ENCODE measurements around the gene SCML1.
A peak's percentile ranks its signal among the peaks of the same experiment; 100 is the strongest.

SCML1 gene, protein sequence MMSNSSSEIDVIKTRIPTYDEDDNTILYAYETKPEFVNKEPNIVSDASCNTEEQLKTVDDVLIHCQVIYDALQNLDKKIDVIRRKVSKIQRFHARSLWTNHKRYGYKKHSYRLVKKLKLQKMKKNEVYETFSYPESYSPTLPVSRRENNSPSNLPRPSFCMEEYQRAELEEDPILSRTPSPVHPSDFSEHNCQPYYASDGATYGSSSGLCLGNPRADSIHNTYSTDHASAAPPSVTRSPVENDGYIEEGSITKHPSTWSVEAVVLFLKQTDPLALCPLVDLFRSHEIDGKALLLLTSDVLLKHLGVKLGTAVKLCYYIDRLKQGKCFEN

DNA sequence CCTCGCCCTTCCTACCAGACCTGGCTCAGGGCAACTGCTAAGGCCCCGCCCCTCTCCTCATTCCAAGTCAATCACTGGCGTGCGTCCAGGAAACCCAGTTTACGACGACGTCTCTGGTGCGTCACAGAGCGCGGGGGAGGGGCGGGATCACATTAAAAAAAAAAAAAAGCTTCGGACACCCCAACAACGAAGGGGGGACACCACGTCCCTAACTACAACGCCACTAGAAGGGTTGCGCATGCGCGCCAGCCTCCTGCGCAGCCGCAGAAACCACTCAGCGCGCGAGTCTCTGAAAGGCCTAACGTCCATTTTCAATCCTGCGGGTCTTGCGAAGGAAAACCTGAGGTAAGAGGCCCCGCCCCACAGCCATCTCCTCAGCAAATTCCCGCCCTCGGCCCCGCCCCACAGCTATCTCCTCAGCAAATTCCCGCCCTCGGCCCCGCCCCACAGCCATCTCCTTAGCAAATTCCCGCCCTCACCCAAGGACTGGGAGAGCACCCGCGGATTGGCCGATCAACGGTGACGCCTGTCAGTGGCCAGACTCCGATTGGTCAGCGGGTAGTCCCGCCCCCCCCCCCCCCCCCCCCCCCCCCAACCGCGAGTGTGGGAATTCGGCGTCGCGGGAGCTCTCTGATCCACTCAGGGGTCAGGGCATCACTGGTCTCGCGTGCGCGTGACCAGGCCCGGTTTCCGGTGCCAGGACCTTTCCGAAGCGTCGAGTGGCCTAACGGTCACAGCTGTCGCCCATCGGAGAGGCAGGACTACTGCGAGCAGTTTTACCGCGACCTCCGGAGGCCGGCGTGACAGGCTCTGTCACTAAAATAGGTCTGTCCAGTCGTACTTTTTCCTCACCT is at the start of gene SCML1:
Gene SCML1, plus strand, starts transcription at position 638 of the 854 bp plus-strand sequence. CDS start 6,694 bp downstream, outside the sequence.
- POLR2A ChIA-PET = interaction anchor here (0.7 kb wide), 2 partner anchors 27 to 1030 kb away, joined by 4 to 6 read pairs; no protein-coding TSS in a partner anchor
- TF ChIP-seq, protein P1, sequence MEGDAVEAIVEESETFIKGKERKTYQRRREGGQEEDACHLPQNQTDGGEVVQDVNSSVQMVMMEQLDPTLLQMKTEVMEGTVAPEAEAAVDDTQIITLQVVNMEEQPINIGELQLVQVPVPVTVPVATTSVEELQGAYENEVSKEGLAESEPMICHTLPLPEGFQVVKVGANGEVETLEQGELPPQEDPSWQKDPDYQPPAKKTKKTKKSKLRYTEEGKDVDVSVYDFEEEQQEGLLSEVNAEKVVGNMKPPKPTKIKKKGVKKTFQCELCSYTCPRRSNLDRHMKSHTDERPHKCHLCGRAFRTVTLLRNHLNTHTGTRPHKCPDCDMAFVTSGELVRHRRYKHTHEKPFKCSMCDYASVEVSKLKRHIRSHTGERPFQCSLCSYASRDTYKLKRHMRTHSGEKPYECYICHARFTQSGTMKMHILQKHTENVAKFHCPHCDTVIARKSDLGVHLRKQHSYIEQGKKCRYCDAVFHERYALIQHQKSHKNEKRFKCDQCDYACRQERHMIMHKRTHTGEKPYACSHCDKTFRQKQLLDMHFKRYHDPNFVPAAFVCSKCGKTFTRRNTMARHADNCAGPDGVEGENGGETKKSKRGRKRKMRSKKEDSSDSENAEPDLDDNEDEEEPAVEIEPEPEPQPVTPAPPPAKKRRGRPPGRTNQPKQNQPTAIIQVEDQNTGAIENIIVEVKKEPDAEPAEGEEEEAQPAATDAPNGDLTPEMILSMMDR (IDR thresholded peaks at IDR 0.05; ENCODE audit: control extremely low read depth, extremely low read depth, low read depth, missing control alignments) = no peak
- DNase-seq (ENCODE audit: extremely low spot score) = peak; percentile 40
- CTCF ChIA-PET = no interaction called here

DNA sequence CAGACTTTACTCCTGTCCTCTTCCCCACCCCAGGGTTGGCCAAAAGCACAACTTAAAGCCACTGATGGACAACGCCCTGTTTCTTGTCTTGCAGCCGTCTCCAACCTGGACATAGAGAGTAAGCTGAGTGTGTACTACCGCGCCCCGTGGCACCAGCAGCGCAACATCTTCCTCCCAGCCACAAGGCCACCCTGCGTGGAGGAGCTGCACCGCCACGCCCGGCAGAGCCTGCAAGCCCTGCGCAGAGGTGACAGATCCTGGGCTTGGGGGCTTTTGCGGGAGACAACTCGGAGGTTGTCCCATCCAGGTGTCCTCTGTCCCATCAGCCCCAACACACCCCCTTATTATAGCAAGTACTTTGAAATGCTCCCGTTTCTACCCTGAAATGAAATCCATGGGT is 49.6 kb upstream of the SCML1 start:
- ChIA-PET POLR2A (no interaction called here), CTCF (no interaction called here)
- TF ChIP-seq, protein P1 (IDR thresholded peaks at IDR 0.05; ENCODE audit: control extremely low read depth, extremely low read depth, low read depth, missing control alignments) = no peak
- no peak for DNase-seq (ENCODE audit: extremely low spot score)

DNA sequence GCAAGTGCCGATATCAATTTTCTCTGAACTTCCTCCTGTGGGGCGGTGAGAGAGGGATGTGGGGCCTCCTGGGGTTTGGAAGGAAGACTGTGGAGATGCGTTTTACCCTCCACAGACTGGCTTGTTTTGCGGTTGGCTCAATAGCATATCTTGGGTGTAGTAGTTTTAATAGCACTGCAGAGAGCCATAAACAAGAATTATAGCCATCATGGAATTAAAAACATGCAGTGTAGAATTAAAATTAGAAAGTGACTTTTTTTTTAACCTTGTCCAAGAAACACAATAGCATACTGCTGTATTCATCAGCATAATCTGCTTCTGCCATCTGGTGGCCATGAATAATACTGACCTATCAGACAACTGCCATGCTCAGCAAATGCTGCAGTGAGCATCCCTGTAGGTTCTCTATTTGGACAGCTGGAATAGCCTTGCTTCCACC is 47.3 kb upstream of the SCML1 start:
- TF ChIP-seq, protein P1 (IDR thresholded peaks at IDR 0.05; ENCODE audit: control extremely low read depth, extremely low read depth, low read depth, missing control alignments) = peak; percentile 32
- peak; percentile 26 for DNase-seq (ENCODE audit: extremely low spot score)
- ChIA-PET CTCF (interaction anchor here (0.6 to 1.8 kb wide), 4 partner anchors 156 to 448 kb away, joined by 3 to 15 read pairs (median 4); no protein-coding TSS in a partner anchor), POLR2A (no interaction called here)

DNA sequence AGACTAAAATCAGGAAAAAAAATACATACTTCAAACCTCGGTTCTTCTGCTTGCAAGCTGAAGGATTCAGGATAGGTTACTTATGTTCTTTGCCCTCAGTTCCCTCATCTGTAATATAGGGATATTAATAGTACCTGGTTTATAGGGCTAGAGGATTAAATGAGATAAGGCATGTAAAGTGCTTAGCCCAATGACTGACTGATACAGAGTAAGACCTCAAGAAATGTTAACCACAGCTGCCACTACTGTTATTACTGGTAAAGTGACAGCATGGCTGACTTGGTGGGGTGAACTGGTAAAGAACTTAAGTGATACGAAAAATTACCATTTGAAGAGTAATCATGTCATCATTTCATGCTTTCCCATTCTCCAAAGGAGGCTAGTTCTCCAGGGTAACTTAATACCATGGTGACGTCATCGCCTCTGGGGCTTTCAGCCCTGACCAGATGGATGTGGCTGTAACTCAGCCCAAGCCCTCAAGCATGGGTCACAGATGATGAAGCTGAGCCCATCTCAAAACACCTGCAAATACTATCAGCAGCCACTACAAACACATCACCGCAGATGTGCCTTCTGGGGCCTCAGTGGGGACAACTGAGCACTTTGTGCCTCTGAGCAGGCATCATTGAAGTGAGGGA is 44.5 kb upstream of the SCML1 start:
- no peak for DNase-seq (ENCODE audit: extremely low spot score)
- TF ChIP-seq, protein P1 (IDR thresholded peaks at IDR 0.05; ENCODE audit: control extremely low read depth, extremely low read depth, low read depth, missing control alignments) = no peak
- ChIA-PET CTCF (interaction anchor here (1.3 to 1.4 kb wide), 2 partner anchors 9 to 12 kb away, joined by 3 to 4 read pairs; no protein-coding TSS in a partner anchor), POLR2A (no interaction called here)

DNA sequence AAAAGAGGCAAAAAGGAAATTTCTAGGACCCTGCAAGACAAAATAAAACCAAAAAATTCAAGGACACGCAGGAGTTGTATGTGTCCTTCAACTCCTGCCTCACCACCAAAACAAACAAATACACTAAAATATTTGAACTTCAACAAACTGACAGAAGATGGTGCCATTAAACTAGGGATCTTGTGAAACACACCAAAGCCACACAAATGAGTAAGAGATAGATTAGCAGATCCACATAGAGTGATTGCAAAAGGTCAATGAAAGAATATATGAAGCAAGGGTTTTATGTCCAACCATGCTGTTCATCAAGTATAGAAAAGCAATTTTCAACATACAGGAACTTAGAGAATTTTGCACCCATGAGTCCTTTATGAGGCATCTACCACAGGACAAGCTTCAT is 40.1 kb upstream of the SCML1 start:
- DNase-seq (ENCODE audit: extremely low spot score) = no peak
- POLR2A ChIA-PET = no interaction called here
- CTCF ChIA-PET = no interaction called here
- TF ChIP-seq, protein P1 (IDR thresholded peaks at IDR 0.05; ENCODE audit: control extremely low read depth, extremely low read depth, low read depth, missing control alignments) = no peak

DNA sequence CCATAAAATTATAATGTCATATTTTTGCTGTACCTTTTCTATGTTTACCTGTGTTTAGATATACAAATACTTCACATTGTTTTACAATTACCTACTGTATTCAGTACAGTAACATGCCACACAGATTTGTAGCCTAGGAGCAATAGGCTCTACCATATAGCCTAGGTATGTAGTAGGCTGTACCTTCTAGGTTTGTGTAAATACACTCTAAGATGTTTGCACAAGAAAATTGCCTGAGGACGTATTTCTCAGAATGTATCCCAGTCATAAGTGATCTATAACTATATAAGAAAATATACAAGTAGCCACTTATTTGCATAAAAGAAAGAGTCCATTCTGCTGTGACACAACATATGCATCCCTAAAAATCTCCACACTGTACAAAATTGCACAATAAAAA is 36.3 kb upstream of the SCML1 start:
- ChIA-PET POLR2A (no interaction called here), CTCF (no interaction called here)
- TF ChIP-seq, protein P1 (IDR thresholded peaks at IDR 0.05; ENCODE audit: control extremely low read depth, extremely low read depth, low read depth, missing control alignments) = no peak
- no peak for DNase-seq (ENCODE audit: extremely low spot score)
